ENCODE results near the gene CDC42BPB.
A peak's percentile ranks its signal among the peaks of the same experiment; 100 is the strongest.

The CDC42BPB gene

GRCh38 chr14:103087343-103087835 is 30.0 kb upstream of the CDC42BPB start (continued):
- no peak for TF ChIP-seq ZSCAN5A (tag by site-specific recombination; IDR thresholded peaks at IDR 0.05)

GRCh38 chr14:103086771-103087342 is 29.5 kb upstream of the CDC42BPB start:
- CTCF ChIA-PET, result interaction anchor here (1.0 to 1.6 kb wide), 2 partner anchors 18 to 96 kb away, joined by 5 to 8 read pairs; no protein-coding TSS in a partner anchor
- H3K9me3 ChIP-seq (ENCODE audit: control insufficient read depth, insufficient read depth, low read depth, low read length), result no peaks in the 10 kb centered on the region
- H3K4me3 ChIP-seq (ENCODE audit: low read depth, low read length), result no peak overlapping the region
- no peaks in the 10 kb centered on the region for H3K36me3 ChIP-seq (ENCODE audit: control insufficient read depth in 2 of 2, insufficient read depth in 1 of 2, low read length in 2 of 2)
- POLR2A ChIA-PET, result interaction anchor here (0.6 to 1.2 kb wide), 2 partner anchors 8 to 9 kb away, joined by 3 to 6 read pairs; no protein-coding TSS in a partner anchor
- TF ChIP-seq GLIS1 (tag by site-specific recombination; IDR thresholded peaks at IDR 0.05) (0 out of 2 replicates have a peak, but pooled peaks have one; percentile 20), ZNF16 (tag by site-specific recombination; IDR thresholded peaks at IDR 0.05; ENCODE audit: low read depth) (no peak), GLIS2 (tag by site-specific recombination; IDR thresholded peaks at IDR 0.05) (peak; percentile 25; the same call in 1 of the 2 replicates)
- H3K27ac ChIP-seq (ENCODE audit: extremely low read depth, low read depth, low read length), result no peak overlapping the region
- no peaks in the 10 kb centered on the region; the same call in 1 of the 2 replicates for H3K4me1 ChIP-seq (ENCODE audit: control insufficient read depth, insufficient read depth, low read length)

DNA sequence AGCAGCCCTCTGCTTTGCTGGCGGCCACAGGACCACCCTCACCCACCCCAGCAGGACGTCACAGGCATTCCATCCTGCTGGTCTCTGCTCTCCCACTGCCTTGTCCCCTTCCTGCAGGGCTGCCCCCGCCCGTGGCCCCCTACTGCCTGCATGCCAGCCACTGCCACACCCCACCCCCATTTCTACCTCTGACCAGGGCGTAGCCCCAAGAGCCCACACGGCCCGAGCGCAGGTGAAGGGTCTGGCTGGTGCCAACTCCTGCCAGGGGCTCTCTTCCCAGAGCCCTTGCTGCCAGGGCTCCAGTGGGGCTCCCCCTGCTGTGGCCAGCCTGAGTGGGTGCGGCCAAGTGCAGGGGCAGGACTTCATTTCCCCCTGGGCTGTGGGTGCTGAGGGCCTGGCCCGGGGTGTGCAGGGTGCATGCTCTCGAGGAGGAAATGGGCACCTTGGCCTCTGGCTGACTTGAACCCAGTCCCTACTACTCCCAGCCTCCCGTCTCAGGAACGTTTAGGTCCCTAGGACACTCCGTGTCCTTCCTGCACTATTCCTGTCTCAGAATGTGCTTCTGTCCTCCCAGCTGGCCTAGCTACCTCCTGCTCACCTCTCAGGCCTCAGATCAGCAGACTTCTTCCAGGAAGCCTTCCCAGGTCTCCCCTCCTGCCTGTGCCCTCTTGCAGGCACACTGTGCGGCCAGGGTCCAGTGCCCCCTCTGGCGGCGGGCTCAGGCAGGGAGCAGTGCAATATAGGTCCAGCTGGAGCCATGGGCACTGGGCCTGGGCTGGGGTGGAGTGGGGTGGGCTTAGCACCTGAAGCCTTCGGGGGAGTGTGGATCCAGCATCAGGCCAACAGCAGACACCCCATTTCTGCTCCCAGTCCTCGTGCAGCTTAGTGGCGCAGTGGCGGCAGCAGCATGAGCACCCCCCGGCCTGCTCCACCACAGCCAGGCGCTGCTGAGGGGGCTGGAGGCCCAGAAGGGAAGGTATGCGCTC is 28.1 kb upstream of the CDC42BPB start:
- POLR2A ChIA-PET, result interaction anchor here (0.5 kb wide), 1 partner anchor 1165 kb away, joined by 7 read pairs; no protein-coding TSS in a partner anchor
- CTCF ChIA-PET, result no interaction called here
- no peaks in the 10 kb centered on the region for H3K9me3 ChIP-seq (ENCODE audit: control insufficient read depth, insufficient read depth, low read depth, low read length)
- no peaks in the 10 kb centered on the region for H3K4me1 ChIP-seq (ENCODE audit: control insufficient read depth, insufficient read depth, low read length)
- H3K27ac ChIP-seq (ENCODE audit: extremely low read depth, low read depth, low read length), result no peak overlapping the region
- no peak overlapping the region for H3K4me3 ChIP-seq (ENCODE audit: low read depth, low read length)
- H3K36me3 ChIP-seq (ENCODE audit: control insufficient read depth in 2 of 2, insufficient read depth in 1 of 2, low read length in 2 of 2), result no peaks in the 10 kb centered on the region
- TF ChIP-seq ZNF266 (tag by site-specific recombination; IDR thresholded peaks at IDR 0.05; ENCODE audit: low read depth), result no peak
- TF ChIP-seq ZNF580 (tag by site-specific recombination; IDR thresholded peaks at IDR 0.05), result no peak
- TF ChIP-seq TSHZ1 (tag by site-specific recombination; IDR thresholded peaks at IDR 0.05; ENCODE audit: borderline replicate concordance), result no peak
- TF ChIP-seq, protein P1, sequence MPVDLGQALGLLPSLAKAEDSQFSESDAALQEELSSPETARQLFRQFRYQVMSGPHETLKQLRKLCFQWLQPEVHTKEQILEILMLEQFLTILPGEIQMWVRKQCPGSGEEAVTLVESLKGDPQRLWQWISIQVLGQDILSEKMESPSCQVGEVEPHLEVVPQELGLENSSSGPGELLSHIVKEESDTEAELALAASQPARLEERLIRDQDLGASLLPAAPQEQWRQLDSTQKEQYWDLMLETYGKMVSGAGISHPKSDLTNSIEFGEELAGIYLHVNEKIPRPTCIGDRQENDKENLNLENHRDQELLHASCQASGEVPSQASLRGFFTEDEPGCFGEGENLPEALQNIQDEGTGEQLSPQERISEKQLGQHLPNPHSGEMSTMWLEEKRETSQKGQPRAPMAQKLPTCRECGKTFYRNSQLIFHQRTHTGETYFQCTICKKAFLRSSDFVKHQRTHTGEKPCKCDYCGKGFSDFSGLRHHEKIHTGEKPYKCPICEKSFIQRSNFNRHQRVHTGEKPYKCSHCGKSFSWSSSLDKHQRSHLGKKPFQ (tag by site-specific recombination; IDR thresholded peaks at IDR 0.05), result no peak
- no peak for TF ChIP-seq ZNF529 (tag by site-specific recombination; IDR thresholded peaks at IDR 0.05; ENCODE audit: insufficient replicate concordance)
- TF ChIP-seq, protein P2, sequence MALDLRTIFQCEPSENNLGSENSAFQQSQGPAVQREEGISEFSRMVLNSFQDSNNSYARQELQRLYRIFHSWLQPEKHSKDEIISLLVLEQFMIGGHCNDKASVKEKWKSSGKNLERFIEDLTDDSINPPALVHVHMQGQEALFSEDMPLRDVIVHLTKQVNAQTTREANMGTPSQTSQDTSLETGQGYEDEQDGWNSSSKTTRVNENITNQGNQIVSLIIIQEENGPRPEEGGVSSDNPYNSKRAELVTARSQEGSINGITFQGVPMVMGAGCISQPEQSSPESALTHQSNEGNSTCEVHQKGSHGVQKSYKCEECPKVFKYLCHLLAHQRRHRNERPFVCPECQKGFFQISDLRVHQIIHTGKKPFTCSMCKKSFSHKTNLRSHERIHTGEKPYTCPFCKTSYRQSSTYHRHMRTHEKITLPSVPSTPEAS (tag by site-specific recombination; IDR thresholded peaks at IDR 0.05), result no peak
- no peak for TF ChIP-seq KLF17 (tag by site-specific recombination; IDR thresholded peaks at IDR 0.05)
- no peak for TF ChIP-seq ZNF280C (tag by site-specific recombination; IDR thresholded peaks at IDR 0.05)
- no peak for TF ChIP-seq ZNF654 (tag by site-specific recombination; IDR thresholded peaks at IDR 0.05; ENCODE audit: low read depth)
- TF ChIP-seq ZSCAN18 (tag by site-specific recombination; IDR thresholded peaks at IDR 0.05), result no peak
